GM04504 (cell line): ENCODE results near the gene BMP2K.

Source experiments
- DNase-seq: peaks from one replicate; pipeline ENCODE4 v3.0.0-alpha.2; 2012; ENCODE audit warnings: low read depth

Gene BMP2K

DNA sequence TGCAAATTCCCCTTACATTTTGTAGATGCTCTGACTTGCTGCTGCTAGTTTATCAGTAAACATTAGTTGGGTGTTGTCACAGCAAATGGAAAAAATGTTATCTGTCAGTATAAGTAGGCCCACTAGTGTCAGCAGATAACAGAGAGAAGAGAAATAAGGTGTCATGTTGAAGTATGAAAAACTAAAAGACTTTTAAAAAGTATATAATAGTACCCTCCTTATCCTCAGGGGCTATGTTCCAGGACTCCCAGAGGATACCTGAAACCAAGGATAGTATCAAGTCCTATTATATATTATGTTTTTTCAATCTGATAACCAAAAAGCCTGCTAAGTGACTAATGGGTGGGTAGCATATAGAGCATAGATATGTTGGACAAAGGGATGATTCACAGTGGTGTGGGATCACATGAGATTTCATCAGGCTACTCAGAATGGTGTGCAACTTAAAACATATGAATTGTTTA is 11.6 kb upstream of the BMP2K start:
- no peak for DNase-seq

DNA sequence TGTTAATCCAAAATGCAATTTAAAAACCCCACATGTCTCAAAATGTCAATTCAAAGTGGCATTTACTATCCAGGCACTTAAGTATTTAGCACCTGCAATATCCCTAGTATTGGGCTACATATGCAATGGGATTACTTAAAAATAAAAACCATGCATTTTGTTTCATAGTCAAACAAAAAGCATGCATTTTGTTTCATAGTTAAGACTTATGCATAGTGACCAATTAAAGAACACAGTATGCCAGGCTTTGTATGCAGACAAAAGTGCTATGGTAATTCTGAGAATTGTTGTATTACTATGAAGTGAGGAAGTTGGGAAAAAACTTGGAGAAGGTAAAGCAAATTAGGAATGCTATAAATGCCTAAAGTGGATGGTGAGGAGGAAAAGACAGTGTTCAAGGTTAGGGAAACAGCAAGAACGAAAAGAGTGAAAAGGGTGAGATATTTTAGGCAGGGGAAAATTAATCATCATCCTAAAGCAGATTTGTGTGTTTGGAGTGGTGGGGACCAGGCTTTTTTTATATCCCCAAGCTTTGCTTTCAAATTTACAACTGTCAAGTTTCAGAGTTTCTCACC is 10.6 kb upstream of the BMP2K start:
- DNase-seq: no peak

DNA sequence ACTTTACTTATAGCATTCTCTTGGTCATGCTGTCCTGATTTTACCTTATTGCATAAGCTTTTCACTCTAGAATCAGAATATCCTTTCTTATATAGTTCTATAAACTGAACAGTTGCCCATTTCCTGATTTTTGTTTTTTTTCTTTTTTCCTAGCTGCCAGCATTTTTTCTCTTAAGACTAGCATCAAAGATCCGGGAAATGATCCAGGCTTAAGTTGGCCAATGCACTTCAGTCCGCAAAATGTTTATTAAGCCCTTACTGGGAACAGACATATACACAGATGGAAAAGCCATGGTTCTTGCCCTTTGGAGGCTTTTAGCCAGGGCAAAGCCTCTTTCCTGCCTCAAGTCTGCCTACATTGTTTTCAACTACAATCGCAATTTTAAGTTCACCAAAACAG is 10.1 kb upstream of the BMP2K start:
- no peak for DNase-seq

DNA sequence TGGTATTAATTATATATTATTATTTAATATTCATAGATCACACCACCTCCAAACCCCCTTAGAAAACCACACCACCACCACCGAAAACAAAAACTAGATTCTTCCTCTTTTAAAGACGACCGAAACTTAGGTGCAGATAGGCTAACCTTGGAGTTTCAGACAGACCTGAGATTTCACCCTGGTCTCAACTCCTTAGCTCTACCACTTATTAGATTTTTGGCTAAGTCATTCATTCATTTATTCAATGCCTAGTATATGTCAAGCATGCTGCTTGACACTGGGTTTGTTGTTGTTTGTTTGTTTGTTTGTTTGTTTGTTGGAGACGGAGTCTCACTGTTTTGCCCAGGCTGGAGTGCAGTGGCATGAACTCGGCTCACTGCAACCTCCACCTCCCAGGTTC is 9.5 kb upstream of the BMP2K start:
- DNase-seq: no peak

DNA sequence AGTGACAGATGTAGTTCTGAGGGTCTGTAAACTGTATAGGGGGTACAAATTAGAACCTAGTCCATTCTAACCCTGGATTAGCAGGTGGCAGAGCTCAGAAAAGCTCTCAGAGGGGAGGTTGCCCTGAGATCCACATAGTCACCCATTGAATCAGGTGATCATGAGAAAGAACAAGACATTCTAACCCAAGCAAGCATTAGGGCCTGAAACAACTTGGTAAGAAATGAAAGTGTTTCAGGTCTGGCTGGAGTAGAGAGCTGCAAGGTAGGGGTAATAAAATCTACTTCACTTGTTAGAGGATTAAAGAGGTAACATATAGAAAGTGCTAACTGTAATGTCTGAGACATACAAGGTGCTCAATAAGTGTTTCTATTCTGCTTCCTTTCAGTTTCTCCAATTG is 8.8 kb upstream of the BMP2K start:
- no peak for DNase-seq

DNA sequence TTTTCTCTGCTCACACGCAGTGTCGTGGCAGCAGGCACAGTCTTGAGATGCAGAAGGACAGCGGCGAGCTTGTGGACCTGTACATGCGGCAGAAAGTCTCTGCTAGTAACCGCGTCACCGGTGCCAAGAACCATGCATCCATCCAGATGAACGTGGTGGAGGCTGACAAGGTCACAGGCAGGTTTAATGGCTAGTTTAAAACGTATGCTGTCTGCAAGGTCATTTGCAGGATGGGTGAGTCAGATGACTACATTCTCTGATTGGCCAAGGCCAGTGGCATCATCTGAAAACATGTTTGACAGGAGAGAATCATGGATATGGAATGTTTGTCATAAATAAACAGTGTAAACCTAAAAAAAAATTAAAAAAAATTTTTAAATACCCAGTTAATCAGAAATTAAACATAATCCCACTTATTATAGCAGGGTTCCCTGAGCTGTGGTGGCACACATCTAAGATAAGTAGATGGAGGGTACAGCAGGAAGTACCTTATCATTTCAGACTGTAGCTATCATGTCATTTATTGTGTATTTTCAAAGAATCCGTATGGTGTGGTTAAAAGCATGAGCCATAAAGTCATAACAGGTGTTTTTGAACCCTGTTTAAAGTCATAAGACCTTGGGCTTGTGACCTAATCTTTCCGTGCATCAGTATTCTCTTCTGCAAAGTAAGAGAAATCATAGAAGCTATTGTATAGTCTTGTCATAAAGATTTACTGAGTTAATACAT is 7.5 kb upstream of the BMP2K start:
- DNase-seq: no peak

DNA sequence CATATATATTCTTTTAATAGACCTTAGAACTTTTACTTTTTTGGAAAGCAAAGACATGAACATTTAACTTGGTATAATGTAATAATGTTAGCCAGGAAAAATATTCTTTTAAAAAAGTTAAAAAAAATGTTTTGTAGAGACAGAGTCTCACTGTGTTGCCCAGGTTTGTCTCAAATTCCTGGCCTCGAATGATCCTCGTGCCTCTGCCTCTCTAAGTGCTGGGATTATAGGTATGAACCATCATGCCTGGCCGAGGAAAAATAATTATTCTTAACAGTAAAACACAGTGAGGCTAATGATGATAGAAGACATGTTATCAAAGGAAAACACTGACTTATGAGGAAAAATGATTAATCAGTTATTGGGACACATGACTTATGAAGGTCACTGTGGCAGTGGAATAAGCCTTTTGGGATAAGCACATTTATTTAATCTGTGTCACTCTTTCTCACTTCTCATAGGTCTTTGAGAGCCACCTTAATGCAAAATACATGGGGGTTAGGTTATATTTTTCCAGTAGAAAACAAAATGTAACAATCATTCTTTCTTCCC is 6.0 kb upstream of the BMP2K start:
- no peak for DNase-seq

DNA sequence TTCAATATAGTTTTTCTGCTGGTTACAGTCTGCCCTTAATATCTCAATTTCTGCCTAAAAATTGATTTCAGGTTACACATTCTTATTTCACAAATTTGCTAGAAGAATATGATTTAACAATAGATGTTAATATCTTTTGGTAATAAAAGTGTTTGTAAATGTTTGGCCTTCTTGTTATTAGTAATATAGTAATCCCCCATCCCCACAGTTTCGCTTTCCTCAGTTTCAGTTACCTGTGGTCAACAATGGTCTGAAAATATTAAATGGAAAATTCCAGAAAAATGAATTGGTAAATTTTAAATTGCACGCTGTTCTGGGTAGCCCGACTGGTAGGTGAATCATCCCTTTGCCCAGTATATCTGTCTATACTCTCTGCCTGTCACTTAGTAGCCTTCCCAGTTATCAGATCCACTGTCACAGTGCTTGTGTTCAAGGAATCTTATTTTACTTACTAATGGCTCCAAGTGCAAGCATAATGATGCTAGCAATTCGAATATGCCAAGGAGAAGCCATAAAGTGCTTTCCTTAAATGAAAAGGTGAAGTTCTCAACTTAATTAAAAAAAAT is 3.5 kb upstream of the BMP2K start:
- DNase-seq: no peak

DNA sequence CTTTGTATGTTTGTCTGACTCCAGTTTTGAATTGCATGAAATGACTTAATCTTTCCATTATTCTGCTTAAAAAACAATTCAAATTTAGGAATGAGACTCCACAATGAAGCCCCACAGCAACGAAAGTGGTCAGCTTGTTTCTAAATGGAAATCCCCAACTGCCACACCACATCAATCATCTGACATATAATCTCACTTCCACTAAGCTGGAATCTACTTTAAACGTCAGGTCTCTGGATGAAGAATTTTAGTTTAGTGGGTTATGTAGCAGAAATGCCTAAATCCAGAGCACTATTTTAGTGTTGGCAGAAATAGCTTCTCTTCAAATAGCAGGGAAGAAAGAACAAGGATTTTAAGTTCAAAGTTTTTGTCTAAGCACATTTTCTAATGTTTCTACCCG is 1.7 kb upstream of the BMP2K start:
- no peak for DNase-seq

DNA sequence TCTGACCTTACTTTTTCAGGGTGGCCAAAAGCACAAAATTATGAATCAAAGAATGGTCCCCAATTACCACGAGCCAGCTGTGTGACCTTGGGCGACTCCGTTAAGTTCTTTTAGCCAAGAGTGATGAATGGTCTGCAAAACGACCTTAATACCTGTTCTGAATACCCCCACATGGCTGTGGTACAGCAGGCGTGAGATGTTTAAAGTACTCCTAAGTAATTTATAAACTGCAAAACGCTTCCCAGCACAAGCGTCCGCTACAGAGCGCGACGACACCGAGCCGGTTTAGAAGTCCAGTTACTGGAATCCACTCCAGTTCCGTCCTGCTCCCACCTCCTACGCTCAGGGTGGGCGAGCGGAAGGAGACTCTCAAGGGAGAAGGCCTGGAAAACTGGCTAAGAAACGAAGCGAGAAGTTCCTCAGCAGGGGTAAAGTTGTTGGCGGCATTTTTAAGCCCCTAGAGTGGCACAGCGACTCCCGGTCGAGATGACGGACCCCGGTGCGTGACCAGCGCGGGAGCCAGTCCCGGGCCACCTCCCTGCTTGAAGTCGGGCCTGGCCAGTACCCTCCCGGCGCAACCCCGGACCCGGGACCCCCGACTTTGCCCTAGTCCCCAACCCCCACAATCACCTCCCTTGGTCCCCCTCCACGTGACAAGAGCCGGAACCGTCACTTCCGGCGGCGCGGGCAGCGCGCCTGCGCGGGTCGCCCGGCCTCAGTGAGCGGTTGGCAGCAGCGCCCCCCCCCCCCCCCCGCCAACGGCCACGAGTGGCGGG is 659 bp upstream of the BMP2K start:
- peak; percentile 63 for DNase-seq

DNA sequence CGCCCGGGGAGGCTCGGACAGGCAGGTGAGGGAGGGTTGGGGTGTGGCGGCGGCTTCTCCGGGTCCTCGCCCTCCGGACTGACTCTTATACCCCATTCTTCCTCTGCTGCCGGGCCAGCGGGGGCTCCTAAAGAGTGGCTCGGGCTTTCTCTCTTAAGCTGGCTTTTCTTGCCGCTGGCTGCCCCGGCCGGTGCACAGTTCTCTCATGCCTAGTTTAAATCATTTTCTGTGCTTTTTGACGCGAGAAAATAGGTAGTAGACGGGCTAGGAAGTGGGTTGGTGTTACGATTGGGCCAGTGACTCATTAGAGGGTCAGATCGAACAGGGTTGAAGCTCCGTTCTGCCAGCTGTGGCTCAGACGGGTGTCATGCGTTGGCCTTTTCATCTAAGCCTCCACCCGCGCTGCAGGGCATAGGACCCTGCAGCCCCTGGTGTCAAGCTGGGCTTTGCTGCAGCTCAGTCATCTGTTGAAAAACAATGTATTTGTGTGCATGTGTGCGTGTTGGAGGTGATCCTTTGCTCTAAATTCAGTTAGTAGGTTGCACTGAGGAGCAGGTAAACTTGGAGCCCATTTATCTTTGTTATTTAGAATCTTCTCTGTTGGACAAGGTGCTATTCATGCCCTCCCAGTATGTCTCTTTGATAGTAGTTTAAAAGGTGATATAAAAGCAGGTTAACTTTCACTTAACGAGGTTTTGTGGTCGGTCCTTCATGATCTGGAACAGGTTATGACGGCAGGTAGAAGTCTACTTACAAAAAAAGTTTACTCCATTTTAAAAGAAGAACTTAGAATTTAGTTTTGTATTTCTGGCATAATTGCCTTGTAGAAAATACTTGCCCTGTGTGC is 802 bp downstream of the BMP2K start:
- DNase-seq: peak; percentile 36

DNA sequence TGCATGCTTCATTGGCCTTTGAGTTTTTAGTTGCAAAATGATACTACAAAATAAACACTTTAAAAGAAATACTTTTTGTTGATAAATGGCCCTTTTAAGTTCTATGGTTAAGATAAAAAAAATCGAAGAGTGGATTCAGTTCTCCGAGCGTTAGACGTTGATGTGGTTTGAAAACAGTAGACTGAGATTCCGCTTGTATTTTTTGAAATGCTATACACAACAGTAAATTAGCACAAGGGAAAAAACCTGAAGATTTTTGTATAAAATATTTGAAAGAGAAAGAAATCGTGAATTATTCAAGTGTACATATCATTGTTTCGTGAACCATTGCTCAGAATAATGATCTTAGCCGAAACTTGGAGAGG is 1.4 kb downstream of the BMP2K start:
- no peak for DNase-seq

DNA sequence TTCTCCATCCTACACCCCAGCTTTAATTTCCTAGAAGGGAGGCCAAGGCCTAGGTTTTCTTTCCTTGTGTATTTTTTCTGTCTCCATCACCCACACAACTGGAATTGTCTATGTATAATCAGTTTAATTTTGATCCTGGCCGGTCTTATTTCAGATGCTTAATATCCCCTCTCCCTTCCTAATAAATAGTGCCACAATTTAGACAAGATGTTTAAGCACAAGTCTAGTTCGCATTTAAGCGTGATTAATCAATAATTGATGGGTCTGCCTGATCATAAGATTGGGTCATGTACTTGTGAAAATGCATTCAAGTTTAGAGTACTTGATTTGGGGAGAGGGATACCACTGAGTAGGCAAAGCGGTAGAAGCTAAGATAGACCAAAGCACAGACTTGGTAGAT is 2.4 kb downstream of the BMP2K start:
- no peak for DNase-seq

DNA sequence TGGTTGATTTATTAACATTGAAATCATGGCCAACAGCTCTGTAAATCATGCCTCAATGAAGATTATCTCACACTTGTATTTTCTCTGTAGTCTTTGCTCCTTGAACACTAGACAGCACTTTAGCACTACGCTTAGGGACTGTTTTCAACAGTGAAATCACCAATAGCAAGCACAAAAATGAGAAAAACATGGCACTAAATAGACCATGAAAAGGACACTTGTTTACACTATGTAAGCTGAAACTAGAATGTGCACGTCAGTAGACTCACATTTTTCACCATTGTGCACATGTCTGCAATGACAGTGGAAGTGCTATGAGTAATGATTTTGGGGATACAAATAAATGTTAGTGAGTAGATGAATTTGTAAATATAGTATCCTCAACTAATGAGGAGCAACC is 3.1 kb downstream of the BMP2K start:
- no peak for DNase-seq

DNA sequence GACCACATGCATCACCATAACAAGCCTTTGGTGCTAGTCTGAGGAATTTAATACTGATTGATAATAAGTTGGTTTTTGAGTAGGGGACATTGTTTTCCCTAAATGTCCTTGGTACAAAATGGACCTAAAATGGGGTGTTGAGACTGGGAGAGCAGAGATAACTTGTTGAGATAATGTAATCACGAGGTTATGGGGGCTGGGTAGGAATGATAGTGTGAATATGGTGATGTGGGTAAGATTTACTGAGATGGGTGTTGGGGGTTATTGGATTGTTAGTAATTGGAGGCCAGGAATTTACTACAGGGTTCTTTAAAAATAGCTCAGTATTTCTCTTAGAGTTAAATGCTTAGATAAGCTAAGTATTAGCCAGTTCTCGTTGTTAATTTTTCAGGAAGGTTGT is 3.9 kb downstream of the BMP2K start:
- no peak for DNase-seq

DNA sequence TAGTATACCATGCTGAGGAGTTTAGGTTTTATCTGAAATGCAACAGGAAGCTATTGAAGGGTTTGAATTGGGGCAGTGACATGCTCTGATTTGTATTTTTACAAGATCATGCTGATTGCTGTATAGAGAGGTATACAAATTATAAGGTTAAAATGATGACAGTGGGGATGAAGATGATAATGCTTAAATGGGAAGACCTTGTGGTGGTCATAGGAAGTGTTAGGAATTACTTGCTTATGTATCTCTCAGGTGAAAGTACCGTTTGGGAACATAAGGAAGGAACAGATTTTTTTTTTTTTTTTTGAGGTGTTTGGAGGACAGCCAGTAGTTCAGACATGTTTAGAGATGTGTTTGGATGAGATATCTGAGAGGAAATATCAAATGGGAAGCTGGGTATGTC is 5.0 kb downstream of the BMP2K start:
- DNase-seq: no peak

DNA sequence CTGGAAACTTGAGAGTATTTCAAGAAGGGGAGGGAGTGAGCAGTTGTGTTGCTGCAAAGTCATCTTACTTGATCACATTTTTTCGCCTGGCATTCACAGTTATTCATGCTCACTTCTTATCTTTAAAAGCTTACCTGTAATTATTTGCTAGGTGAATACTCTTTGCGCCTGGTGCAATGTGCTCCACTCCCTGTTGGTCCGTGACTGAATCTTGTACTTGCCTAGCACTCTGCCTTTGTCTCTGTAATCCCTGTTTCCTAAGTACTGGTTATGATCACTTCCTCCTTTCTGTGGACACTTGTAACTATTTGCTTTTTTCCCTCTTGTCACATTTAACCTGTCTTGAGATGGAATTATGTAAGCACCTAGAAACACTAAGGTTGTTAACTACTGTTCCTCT is 5.8 kb downstream of the BMP2K start:
- no peak for DNase-seq

DNA sequence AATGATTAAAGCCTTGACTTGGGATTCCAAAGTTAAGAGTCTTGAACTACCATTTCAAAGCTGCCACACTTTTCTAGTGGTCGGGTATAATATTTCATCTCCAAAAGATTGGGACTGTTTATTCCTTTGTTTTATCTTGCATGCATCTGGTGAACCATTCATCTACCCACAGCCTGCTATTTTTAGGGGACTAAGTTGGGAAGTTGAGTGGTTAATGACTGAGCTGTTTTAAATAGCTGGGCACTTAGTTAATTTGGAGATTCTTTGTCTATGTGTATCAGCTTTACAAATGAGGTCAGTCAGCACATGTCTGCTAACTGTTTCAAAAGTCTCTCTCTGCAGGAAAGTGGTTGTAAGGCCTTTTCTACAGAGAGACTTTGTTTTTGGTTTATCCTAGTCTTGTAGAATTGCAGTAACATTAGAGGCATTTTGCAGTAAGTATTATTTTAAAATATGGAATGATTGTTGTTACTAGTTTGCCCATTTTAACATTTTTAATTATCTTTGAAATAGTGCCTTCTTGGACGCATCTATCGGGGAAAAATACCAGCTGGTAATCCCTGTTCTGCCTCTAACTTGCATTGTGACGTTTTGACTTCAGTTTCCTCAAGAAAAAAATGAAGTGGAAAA is 8.2 kb downstream of the BMP2K start:
- peak; percentile 69 for DNase-seq

DNA sequence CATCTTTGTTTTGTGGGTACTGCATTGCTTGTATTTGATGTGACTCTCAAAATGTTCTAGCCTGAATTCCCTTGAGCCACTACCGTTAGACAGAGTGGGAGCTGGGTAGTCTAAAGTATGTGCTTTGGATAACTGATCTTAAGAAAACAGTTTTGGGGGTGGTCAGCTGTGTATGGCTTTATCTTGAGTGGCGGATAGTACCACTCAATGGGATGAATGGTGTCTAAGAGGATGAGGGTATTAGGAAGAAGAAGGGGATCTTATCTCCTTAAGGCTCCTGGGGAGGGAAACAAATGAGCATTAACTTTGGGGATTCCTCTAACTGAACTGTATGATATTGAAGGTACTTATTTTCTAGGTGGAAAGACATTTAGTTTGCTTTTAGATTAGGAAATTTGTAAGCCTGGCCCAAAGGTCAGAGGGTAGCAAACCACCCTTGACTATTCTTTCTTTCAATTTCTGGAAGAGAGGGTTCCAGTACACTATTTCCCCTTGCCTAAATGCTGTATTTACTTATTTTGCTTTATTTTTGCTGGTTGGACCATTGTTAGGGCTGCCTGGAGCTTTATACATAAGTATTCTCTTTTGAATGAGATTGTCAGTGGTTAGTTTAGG is 11.3 kb downstream of the BMP2K start:
- no peak for DNase-seq

DNA sequence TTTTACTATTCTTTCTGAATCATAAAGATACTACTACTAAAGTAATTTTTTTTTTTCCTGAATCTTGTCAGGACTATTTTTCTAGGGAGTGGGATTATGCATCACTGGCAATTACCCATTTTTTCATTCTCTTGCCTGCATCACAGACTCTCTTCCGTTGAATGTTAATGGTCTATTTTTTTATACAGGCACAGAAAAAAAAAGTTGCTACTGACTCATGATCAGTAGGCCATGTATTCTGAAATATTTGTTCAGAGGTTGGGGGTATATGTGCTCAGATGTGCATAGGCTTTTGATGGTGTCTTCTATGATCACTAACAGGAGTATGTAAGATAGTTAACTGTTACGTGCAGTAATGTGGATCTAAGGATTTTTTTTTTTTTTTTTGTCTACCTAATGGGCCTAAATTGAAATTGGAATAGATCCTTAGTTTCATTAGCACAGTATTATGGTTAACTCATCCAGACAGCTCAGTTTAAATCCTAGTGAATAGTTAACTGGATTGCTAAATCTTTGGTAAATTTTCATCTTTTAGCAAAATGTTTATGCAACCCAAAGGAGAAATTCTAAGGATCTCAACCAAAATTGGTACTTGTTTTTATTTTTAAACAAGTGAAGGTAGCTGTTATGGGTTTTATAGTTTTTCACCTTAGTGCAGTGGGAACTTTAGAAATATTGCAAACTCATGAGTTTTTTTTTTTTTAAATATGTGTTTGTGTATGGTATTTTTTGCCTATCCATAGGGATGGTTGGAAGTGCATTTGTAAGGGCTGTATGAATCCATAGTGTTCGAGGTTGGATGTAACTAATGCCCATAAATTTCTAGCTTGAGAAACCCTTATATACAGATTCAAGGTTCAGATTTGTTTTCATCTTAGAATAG is 12.1 kb downstream of the BMP2K start:
- DNase-seq: no peak
